GM12878 (cell line): ENCODE results near the gene SOX11. TPM values are rescaled to one million over a fixed set of nuclear protein-coding genes. Genes with fewer than 3 reads are reported as not detected.

ENCODE experiments used
- ATAC-seq: fragments of 200-7000 bp; cut with Tn5 transposase; 3 replicates; pipeline ENCODE4 v1.9.1; 2020; ENCODE audit warnings: mild to moderate bottlenecking, moderate library complexity
- BruUV-seq: library from RNA; stranded (reverse); fragments of 400-500 nt; replicated peaks from 2 replicates; lab custom pipeline; 2021; lab: Mats Ljungman, UMichigan
- CTCF ChIA-PET: fragments of 300-600 bp; sonication (Branson Sonifier 250); formaldehyde crosslinking; extraction: SDS; loops from one replicate; lab custom pipeline; 2021; ENCODE audit warnings: inconsistent platforms; lab: Yijun Ruan, JAX
- POLR2A ChIA-PET: fragments of 350-600 bp; formaldehyde crosslinking; extraction: SDS; loops from one replicate; lab custom pipeline; 2021; ENCODE audit warnings: inconsistent platforms; lab: Charles Lee
- RAD21 ChIA-PET: fragments of 300-600 bp; sonication (Branson Sonifier 250); formaldehyde crosslinking; loops from one replicate; lab custom pipeline; 2023; ENCODE audit warnings: antibody characterized with exemption; ENCODE audit not compliant: unreplicated experiment; lab: Charles Lee
- SMC1A ChIA-PET: fragments of 300-600 bp; sonication (Branson Sonifier 250); formaldehyde crosslinking; loops from one replicate; lab custom pipeline; 2023; ENCODE audit not compliant: unreplicated experiment, uncharacterized antibody; lab: Charles Lee
- DNase-seq: peaks from one replicate; pipeline ENCODE4 v3.0.0-alpha.2; 2011; ENCODE audit warnings: low read depth, low spot score
- FAIRE-seq: peaks from 3 replicates; lab custom pipeline; 2011; peaks lifted over from hg19 to GRCh38; lab: Jason Lieb, UNC
- H2AFZ ChIP-seq: 2 replicates; pipeline ENCODE4 v1.6.0; 2011; ENCODE audit warnings: low read depth, low read length, control low read depth; ENCODE audit not compliant: control insufficient read depth
- H3K27ac ChIP-seq: 2 replicates; pipeline ENCODE4 v1.5.1; 2011; ENCODE audit warnings: control low read depth; ENCODE audit not compliant: control insufficient read depth, insufficient read depth
- H3K27me3 ChIP-seq, 2 experiments: replicated peaks in 1 of 2; 2 replicates each; pipeline versions ENCODE4 v1.6.0 to v1.6.1; 2011; ENCODE audit warnings: low read length in 1 of 2; ENCODE audit not compliant: control insufficient read depth in 2 of 2, insufficient read depth in 2 of 2
- H3K36me3 ChIP-seq, 2 experiments: 2 replicates each; pipeline ENCODE4 v1.5.1; 2011; ENCODE audit warnings: low read length in 1 of 2; ENCODE audit not compliant: control insufficient read depth in 2 of 2, insufficient read depth in 2 of 2
- H3K4me1 ChIP-seq: 2 replicates; pipeline ENCODE4 v1.6.1; 2011; ENCODE audit warnings: mild to moderate bottlenecking, low read length, moderate library complexity, mixed read lengths; ENCODE audit not compliant: control insufficient read depth, insufficient read depth
- H3K4me2 ChIP-seq: 2 replicates; pipeline ENCODE4 v1.6.0; 2011; ENCODE audit warnings: control low read depth; ENCODE audit not compliant: control insufficient read depth, insufficient read depth
- H3K4me3 ChIP-seq: fragments of 200-600 bp; sonication (generic); 2 replicates; pipeline ENCODE4 v1.5.1; 2016
- H3K79me2 ChIP-seq: 2 replicates; pipeline ENCODE4 v1.6.0; 2011; ENCODE audit warnings: low read length; ENCODE audit not compliant: control insufficient read depth, insufficient read depth
- H3K9ac ChIP-seq: 2 replicates; pipeline ENCODE4 v1.8.0; 2011; ENCODE audit warnings: low read length, control low read depth, mixed read lengths; ENCODE audit not compliant: control insufficient read depth, insufficient read depth
- H3K9me3 ChIP-seq: replicated peaks from 3 replicates; pipeline ENCODE4 v1.5.1; 2011; ENCODE audit warnings: mild to moderate bottlenecking, low read length; ENCODE audit not compliant: control insufficient read depth, insufficient read depth
- H4K20me1 ChIP-seq: 2 replicates; pipeline ENCODE4 v1.6.0; 2011; ENCODE audit not compliant: control insufficient read depth, insufficient read depth
- CBFB ChIP-seq: IDR thresholded peaks from 2 replicates; pipeline ENCODE4 v1.6.1; 2016; ENCODE audit warnings: antibody characterized with exemption, low read depth
- CEBPB ChIP-seq, 2 experiments: fragments of 150-350 bp in 1 of 2; IDR thresholded peaks; 2 replicates each; pipeline ENCODE4 v1.6.1; 2012 to 2014; ENCODE audit warnings: low read depth in 2 of 2, low read length in 2 of 2, borderline replicate concordance in 1 of 2, inconsistent platforms in 1 of 2
- CREM ChIP-seq: IDR thresholded peaks from 2 replicates; pipeline ENCODE4 v1.6.1; 2014; ENCODE audit warnings: antibody characterized with exemption, low read depth
- E2F8 ChIP-seq: fragments of 450-650 bp; IDR thresholded peaks from 2 replicates; pipeline ENCODE4 v1.6.1; 2018; ENCODE audit warnings: mild to moderate bottlenecking, low read depth, moderate library complexity; ENCODE audit not compliant: partially characterized antibody
- FOS ChIP-seq: IDR thresholded peaks from 3 replicates; pipeline ENCODE4 v1.6.1; 2011; ENCODE audit warnings: borderline replicate concordance; ENCODE audit not compliant: insufficient read length; ENCODE audit errors: extremely low read depth
- LARP7 ChIP-seq: fragments of 450-650 bp; IDR thresholded peaks from 2 replicates; pipeline ENCODE4 v1.6.1; 2017; ENCODE audit warnings: mild to moderate bottlenecking
- MEF2A ChIP-seq: IDR thresholded peaks from 2 replicates; pipeline ENCODE4 v1.6.1; 2011; ENCODE audit warnings: low read depth, mild to moderate bottlenecking, low read length, moderate library complexity; ENCODE audit not compliant: insufficient read depth
- PRDM15 ChIP-seq: fragments of 450-650 bp; formaldehyde crosslinking; IDR thresholded peaks from 2 replicates; pipeline ENCODE4 v1.4.0; 2020; ENCODE audit warnings: mild to moderate bottlenecking, moderate library complexity
- RELA ChIP-seq: fragments of 450-650 bp; IDR thresholded peaks from 2 replicates; pipeline ENCODE4 v1.8.0; 2014; ENCODE audit warnings: borderline replicate concordance; ENCODE audit not compliant: partially characterized antibody
- SRF ChIP-seq, 2 experiments: IDR thresholded peaks; 2 replicates each; pipeline ENCODE4 v1.6.1; 2011; ENCODE audit warnings: low read depth in 2 of 2, low read length in 2 of 2, mild to moderate bottlenecking in 1 of 2, moderate library complexity in 1 of 2
- TCF3 ChIP-seq: IDR thresholded peaks from 2 replicates; pipeline ENCODE4 v1.6.1; 2012; ENCODE audit warnings: low read depth, mild to moderate bottlenecking, low read length, borderline replicate concordance; ENCODE audit not compliant: insufficient read depth
- USF1 ChIP-seq: IDR thresholded peaks from 2 replicates; pipeline ENCODE4 v1.6.1; 2011; ENCODE audit warnings: borderline replicate concordance, low read depth, mild to moderate bottlenecking, moderate library complexity, mixed read lengths, low read length; ENCODE audit not compliant: insufficient read depth; ENCODE audit errors: extremely low read length
- ZNF274 ChIP-seq: IDR thresholded peaks from one replicate; pipeline ENCODE4 v1.8.0; 2011; ENCODE audit not compliant: insufficient read length, insufficient read depth
- ZSCAN29 ChIP-seq: fragments of 450-650 bp; IDR thresholded peaks from 2 replicates; pipeline ENCODE4 v1.6.1; 2017; ENCODE audit warnings: mild to moderate bottlenecking, moderate library complexity
- WGBS: methylation state at CpG from one replicate; pipeline ENCODE4 v1.1.6; 2016; ENCODE audit warnings: low lambda C conversion rate; ENCODE audit not compliant: insufficient replicate concordance, insufficient coverage; ENCODE audit errors: missing lambda C conversion rate; 5-methylcytosine and 5-hydroxymethylcytosine counted together
- in situ Hi-C: fragments of 300-500 bp; cut with MboI; formaldehyde crosslinking; loops from 9 replicates; pipeline ENCODE4 v1.14.3; 2018; ENCODE audit warnings: mixed read lengths
- intact Hi-C: fragments of 100-400 bp; cut with micrococcal nuclease; formaldehyde crosslinking; loops from one replicate; pipeline ENCODE4 v1.14.2; 2022; ENCODE audit not compliant: unreplicated experiment
- polyA plus RNA-seq, 11 experiments: library from polyadenylated mRNA; depleted of rRNA in 4 of 11; unstranded in 6 of 11; stranded (reverse) in 5 of 11; fragments of >200 nt; fragmentation: Nextera tagmentation in 4 of 11; fragmentation: Illumina TruSeq in 1 of 11; extraction: Ambion mirVana in 4 of 11; extraction: Trizol in 1 of 11; gene quantifications; 1 replicate in 1 of 11; 2 replicates in 10 of 11; pipeline versions ENCODE4 v1.2.1 to v1.2.3, GENCODE V29; 2011 to 2016; ENCODE audit warnings: inconsistent platforms in 2 of 11, missing spikeins in 2 of 11, low read depth in 1 of 11
- total RNA-seq, 4 experiments: library from RNA; depleted of rRNA in 3 of 4; stranded (reverse); fragments of >200 nt in 3 of 4; fragmentation: Illumina TruSeq in 1 of 4; extraction: Trizol in 1 of 4; gene quantifications; 2 replicates each; pipeline versions ENCODE4 v1.2.1 to v1.2.3, GENCODE V29; 2013 to 2021

Gene SOX11
- total and polyA plus RNA-seq, 10 of the 15 experiments (the other 5 are each of a cell fraction or from before 2014, with no cell fraction given), result 0.03 to 0.04 (median 0.03) TPM; not detected in 7

DNA sequence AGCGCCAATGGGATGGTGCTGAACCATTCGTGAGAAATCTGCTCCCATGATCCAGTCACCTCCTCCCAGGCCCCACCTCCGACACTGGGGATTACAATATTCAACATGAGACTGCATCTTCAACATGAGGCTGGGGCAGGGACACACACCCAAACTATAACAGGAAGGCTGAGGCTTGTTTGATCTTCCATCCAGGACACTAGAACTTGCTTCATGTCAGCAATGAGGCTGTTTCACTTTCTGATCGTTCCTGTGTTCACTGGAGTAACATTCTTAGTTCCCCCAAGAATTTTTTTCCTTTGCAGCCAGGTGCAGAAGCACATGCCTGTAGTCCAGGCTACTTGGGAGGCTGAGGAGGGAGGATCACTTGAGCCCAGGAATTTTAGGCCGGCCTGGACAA lies 30.8 kb upstream of the SOX11 start (continued):
- no peak for TF ChIP-seq CREM
- TF ChIP-seq E2F8, result no peak
- TF ChIP-seq RELA, result no peak
- no peak for TF ChIP-seq SRF (IDR thresholded peaks at IDR 0.05; ENCODE audit: low read depth in 2 of 2, low read length in 2 of 2)
- TF ChIP-seq USF1, result no peak
- TF ChIP-seq LARP7, result no peak
- no peak for TF ChIP-seq ZNF274
- no peak for TF ChIP-seq CBFB
- no peak for TF ChIP-seq CEBPB (IDR thresholded peaks at IDR 0.05; ENCODE audit: borderline replicate concordance in 1 of 2, low read depth in 2 of 2, low read length in 2 of 2)
- TF ChIP-seq MEF2A, result no peak

GRCh38 chr2:5664278-5664681 lies 27.9 kb upstream of the SOX11 start:
- H3K4me2 ChIP-seq, result no peak overlapping the region
- BruUV-seq, result no TSS peak

More at GRCh38 chr2:5664278-5664681, 27.9 kb upstream of the SOX11 start:
- no peak overlapping the region for H2AFZ ChIP-seq
- TF ChIP-seq ZSCAN29 (no peak), TCF3 (no peak), PRDM15 (CRISPR knock-in tag) (no peak), FOS (no peak)
- no peak overlapping the region for H3K4me3 ChIP-seq
- no peak overlapping the region for H3K27ac ChIP-seq
- WGBS, result 32% methylated on average over 4 of the region's 4 CpGs
- FAIRE-seq (no peak), ATAC-seq (no peak), DNase-seq (no peak)
- no peak overlapping the region for H3K9ac ChIP-seq
- CTCF ChIA-PET, result no interaction called here
- POLR2A ChIA-PET, result no interaction called here
- no peaks in the 10 kb centered on the region for H3K4me1 ChIP-seq
- in situ Hi-C loops, result no loop called here
- no peaks in the 10 kb centered on the region for H3K27me3 ChIP-seq
- H4K20me1 ChIP-seq, result no peaks in the 10 kb centered on the region
- no peaks in the 10 kb centered on the region for H3K79me2 ChIP-seq
- no peaks in the 10 kb centered on the region for H3K9me3 ChIP-seq
- no peaks in the 10 kb centered on the region for H3K36me3 ChIP-seq
- intact Hi-C loops, result no loop called here
- RAD21 ChIA-PET, result no interaction called here
- SMC1A ChIA-PET, result no interaction called here
